ENCODE measurements around the gene CENPN.

The CENPN gene, protein sequence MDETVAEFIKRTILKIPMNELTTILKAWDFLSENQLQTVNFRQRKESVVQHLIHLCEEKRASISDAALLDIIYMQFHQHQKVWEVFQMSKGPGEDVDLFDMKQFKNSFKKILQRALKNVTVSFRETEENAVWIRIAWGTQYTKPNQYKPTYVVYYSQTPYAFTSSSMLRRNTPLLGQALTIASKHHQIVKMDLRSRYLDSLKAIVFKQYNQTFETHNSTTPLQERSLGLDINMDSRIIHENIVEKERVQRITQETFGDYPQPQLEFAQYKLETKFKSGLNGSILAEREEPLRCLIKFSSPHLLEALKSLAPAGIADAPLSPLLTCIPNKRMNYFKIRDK

GRCh38 chr16:81006813-81007695 is at the start of gene CENPN, which contains the start of gene CMC2:
CENPN (plus strand) TSS chr16:81007214; CDS start chr16:81011940, 4,726 bp downstream.
CMC2 (minus strand) TSS chr16:81006885; CDS start chr16:80997394, 9,491 bp downstream.
- Histone ChIP-seq H3K4me3 (peak within 1 kb of the TSS; percentile 67 to 95), H3K36me3 (no peaks in the 10 kb centered on the region), H3K9me3 (no peaks in the 10 kb centered on the region), H3K27ac (peak within 1 kb of the TSS; percentile 94 to 98), H3K4me1 (peaks cover 0 to 21% (median 17%) of the 10 kb centered on the region in 4 donors), H3K27me3 (no peaks in the 10 kb centered on the region)
- peak; percentile 100 for DNase-seq
- TF ChIP-seq, protein P1, sequence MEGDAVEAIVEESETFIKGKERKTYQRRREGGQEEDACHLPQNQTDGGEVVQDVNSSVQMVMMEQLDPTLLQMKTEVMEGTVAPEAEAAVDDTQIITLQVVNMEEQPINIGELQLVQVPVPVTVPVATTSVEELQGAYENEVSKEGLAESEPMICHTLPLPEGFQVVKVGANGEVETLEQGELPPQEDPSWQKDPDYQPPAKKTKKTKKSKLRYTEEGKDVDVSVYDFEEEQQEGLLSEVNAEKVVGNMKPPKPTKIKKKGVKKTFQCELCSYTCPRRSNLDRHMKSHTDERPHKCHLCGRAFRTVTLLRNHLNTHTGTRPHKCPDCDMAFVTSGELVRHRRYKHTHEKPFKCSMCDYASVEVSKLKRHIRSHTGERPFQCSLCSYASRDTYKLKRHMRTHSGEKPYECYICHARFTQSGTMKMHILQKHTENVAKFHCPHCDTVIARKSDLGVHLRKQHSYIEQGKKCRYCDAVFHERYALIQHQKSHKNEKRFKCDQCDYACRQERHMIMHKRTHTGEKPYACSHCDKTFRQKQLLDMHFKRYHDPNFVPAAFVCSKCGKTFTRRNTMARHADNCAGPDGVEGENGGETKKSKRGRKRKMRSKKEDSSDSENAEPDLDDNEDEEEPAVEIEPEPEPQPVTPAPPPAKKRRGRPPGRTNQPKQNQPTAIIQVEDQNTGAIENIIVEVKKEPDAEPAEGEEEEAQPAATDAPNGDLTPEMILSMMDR (IDR thresholded peaks at IDR 0.05) = peak in 1 of 2 experiments; percentile 4
- intact Hi-C loops (cut with DNase I; ENCODE audit: low total_unique reads) = loop anchor here (2.0 to 5.0 kb wide), 2 partner anchors 70 to 175 kb away; partner anchors contain the start of gene C16orf46

DNA sequence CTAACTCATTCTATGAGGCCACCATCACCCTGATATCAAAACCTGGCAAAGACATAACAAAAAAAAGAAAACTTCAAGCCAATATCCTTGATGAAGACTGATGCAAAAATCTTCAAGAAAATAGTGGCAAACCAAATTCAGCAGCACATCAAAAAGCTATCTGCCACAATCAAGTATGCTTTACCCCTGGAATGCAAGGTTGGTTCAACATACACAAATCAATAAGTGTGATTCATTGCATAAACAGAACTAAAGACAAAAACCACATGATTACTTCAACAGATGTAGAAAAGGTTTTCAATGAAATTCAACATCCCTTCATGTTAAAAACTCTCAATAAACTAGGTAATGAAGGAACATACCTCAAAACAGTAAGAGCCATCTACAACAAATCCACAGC is 48.7 kb upstream of the CENPN start:
- TF ChIP-seq, protein P1 (IDR thresholded peaks at IDR 0.05) = no peak
- intact Hi-C loops (cut with DNase I; ENCODE audit: low total_unique reads) = no loop called here

GRCh38 chr16:80962879-80963278 is 44.1 kb upstream of the CENPN start:
- Histone ChIP-seq H3K27ac (no peak overlapping the region), H3K27me3 (no peaks in the 10 kb centered on the region), H3K4me3 (no peak overlapping the region), H3K9me3 (peaks cover 0 to 24% (median 15%) of the 10 kb centered on the region in 3 donors), H3K4me1 (no peaks in the 10 kb centered on the region), H3K36me3 (peaks cover 0 to 7% (median 0%) of the 10 kb centered on the region in 3 donors)
- no peak for DNase-seq
- TF ChIP-seq, protein P1 (IDR thresholded peaks at IDR 0.05) = no peak
- intact Hi-C loops (cut with DNase I; ENCODE audit: low total_unique reads) = no loop called here

More for the DNA sequence above, 48.7 kb upstream of the CENPN start:
- H3K27ac ChIP-seq = no peak overlapping the region
- no peak for DNase-seq
- H3K9me3 ChIP-seq = peaks cover 0 to 34% (median 23%) of the 10 kb centered on the region in 3 donors
- H3K36me3 ChIP-seq = peaks cover 0 to 7% (median 0%) of the 10 kb centered on the region in 3 donors
- H3K4me3 ChIP-seq = no peak overlapping the region
- H3K27me3 ChIP-seq = no peaks in the 10 kb centered on the region
- no peaks in the 10 kb centered on the region for H3K4me1 ChIP-seq

GRCh38 chr16:80964351-80964750 is 42.7 kb upstream of the CENPN start:
- Histone ChIP-seq H3K9me3 (peaks cover 0 to 9% (median under 1%) of the 10 kb centered on the region in 3 donors), H3K27me3 (no peaks in the 10 kb centered on the region), H3K36me3 (peaks cover 0 to 8% (median 7%) of the 10 kb centered on the region in 3 donors), H3K4me1 (no peaks in the 10 kb centered on the region), H3K4me3 (no peak overlapping the region), H3K27ac (no peak overlapping the region)
- TF ChIP-seq, protein P1 (IDR thresholded peaks at IDR 0.05) = no peak
- no peak for DNase-seq
- intact Hi-C loops (cut with DNase I; ENCODE audit: low total_unique reads) = no loop called here

- H3K4me3 ChIP-seq = no peak overlapping the region
- DNase-seq = no peak
- peaks cover 0 to 15% (median 7%) of the 10 kb centered on the region in 3 donors for H3K36me3 ChIP-seq
- TF ChIP-seq, protein P1 (IDR thresholded peaks at IDR 0.05) = no peak
- no peak overlapping the region for H3K27ac ChIP-seq
- H3K9me3 ChIP-seq = no peaks in the 10 kb centered on the region
- no peaks in the 10 kb centered on the region for H3K27me3 ChIP-seq
- intact Hi-C loops (cut with DNase I; ENCODE audit: low total_unique reads) = no loop called here
- H3K4me1 ChIP-seq = no peaks in the 10 kb centered on the region
Measured at GRCh38 chr16:80966617-80967016, 40.4 kb upstream of the CENPN start.

Measured in tibial artery (tissue), 4 donors.